Renal pelvis (tissue), 12 donors: ENCODE measurements around the gene SNUPN. TPM values are rescaled to one million over a fixed set of nuclear protein-coding genes. Genes with fewer than 3 reads are reported as not detected.
A peak's percentile ranks its signal among the peaks of the same experiment; 100 is the strongest.

Source experiments
- DNase-seq: peaks from one replicate; pipeline ENCODE4 v3.0.0-alpha.2; 2013
- long read RNA-seq, 16 experiments: transcript quantifications; one replicate each; lab custom pipeline, GENCODE V29; 2026
- polyA plus RNA-seq, 3 donors: library from polyadenylated mRNA; unstranded; fragments of 120-200 nt; gene quantifications; one replicate each; pipeline ENCODE4 v1.2.1, GENCODE V29; 2013; ENCODE audit not compliant: insufficient read length in 3 of 3

Gene SNUPN
- 10 to 100 TPM; 25.0 to 32.6 (median 28.9) TPM for polyA plus RNA-seq
- long read RNA-seq, donor 1, transcript SNUPN-201 (9 exons, 1,513 nt), result major isoform, 6 of 7 reads
- long read RNA-seq, donor 1, partial matches to known transcripts, result 0 of 7 reads
- long read RNA-seq, donor 1, other reads (novel, unspliced or antisense), result 0 of 7 reads
- long read RNA-seq, donor 2, transcript SNUPN-201 (9 exons, 1,513 nt), result major isoform, 18 of 25 reads
- long read RNA-seq, donor 2, partial matches to known transcripts, result 6 of 25 reads
- long read RNA-seq, donor 2, other reads (novel, unspliced or antisense), result 0 of 25 reads
- long read RNA-seq, donor 3, transcript SNUPN-201 (9 exons, 1,513 nt), result major isoform, 5 of 9 reads
- long read RNA-seq, donor 3, partial matches to known transcripts, result 0 of 9 reads
- long read RNA-seq, donor 3, other reads (novel, unspliced or antisense), result 0 of 9 reads
- long read RNA-seq, donor 4, transcript SNUPN-201 (9 exons, 1,513 nt), result minor isoform, 7 of 19 reads
- long read RNA-seq, donor 4, transcript SNUPN-206 (9 exons, 1,682 nt), result major isoform, 10 of 19 reads
- long read RNA-seq, donor 4, partial matches to known transcripts, result 0 of 19 reads
- long read RNA-seq, donor 4, other reads (novel, unspliced or antisense), result 0 of 19 reads
- long read RNA-seq, donor 5, partial matches to known transcripts, result 0 of 7 reads
- long read RNA-seq, donor 5, other reads (novel, unspliced or antisense), result 0 of 7 reads
- long read RNA-seq, donor 6, transcript SNUPN-201 (9 exons, 1,513 nt), result major isoform, 5 of 8 reads
- long read RNA-seq, donor 6, partial matches to known transcripts, result 0 of 8 reads
- long read RNA-seq, donor 6, other reads (novel, unspliced or antisense), result 0 of 8 reads
- long read RNA-seq, donor 7, transcript SNUPN-206 (9 exons, 1,682 nt), result minor isoform, 7 of 25 reads
- long read RNA-seq, donor 7, transcript SNUPN-201 (9 exons, 1,513 nt), result major isoform, 18 of 25 reads
- long read RNA-seq, donor 7, partial matches to known transcripts, result 0 of 25 reads
- long read RNA-seq, donor 7, other reads (novel, unspliced or antisense), result 0 of 25 reads
- long read RNA-seq, donor 8, partial matches to known transcripts, result 0 of 4 reads
- long read RNA-seq, donor 8, other reads (novel, unspliced or antisense), result 0 of 4 reads
- long read RNA-seq, donor 9, transcript SNUPN-206 (9 exons, 1,682 nt), result minor isoform, 5 of 17 reads
- long read RNA-seq, donor 9, transcript SNUPN-201 (9 exons, 1,513 nt), result major isoform, 11 of 17 reads
- long read RNA-seq, donor 9, partial matches to known transcripts, result 0 of 17 reads
- long read RNA-seq, donor 9, other reads (novel, unspliced or antisense), result 0 of 17 reads
- long read RNA-seq, donor 10, partial matches to known transcripts, result 0 of 9 reads
- long read RNA-seq, donor 10, other reads (novel, unspliced or antisense), result 0 of 9 reads
- long read RNA-seq, donor 11, transcript SNUPN-201 (9 exons, 1,513 nt), result major isoform, 6 of 6 reads
- long read RNA-seq, donor 11, partial matches to known transcripts, result 0 of 6 reads
- long read RNA-seq, donor 11, other reads (novel, unspliced or antisense), result 0 of 6 reads
- long read RNA-seq, donor 12, transcript SNUPN-201 (9 exons, 1,513 nt), result major isoform, 9 of 18 reads
- long read RNA-seq, donor 12, transcript SNUPN-206 (9 exons, 1,682 nt), result minor isoform, 8 of 18 reads
- long read RNA-seq, donor 12, partial matches to known transcripts, result 0 of 18 reads
- long read RNA-seq, donor 12, other reads (novel, unspliced or antisense), result 0 of 18 reads
- long read RNA-seq, donor 13, transcript SNUPN-201 (9 exons, 1,513 nt), result major isoform, 8 of 10 reads
- long read RNA-seq, donor 13, partial matches to known transcripts, result 0 of 10 reads
- long read RNA-seq, donor 13, other reads (novel, unspliced or antisense), result 0 of 10 reads
- long read RNA-seq, donor 14, result 0 reads
- long read RNA-seq, donor 15, result 0 reads
- long read RNA-seq, donor 16, transcript SNUPN-201 (9 exons, 1,513 nt), result major isoform, 5 of 9 reads
- long read RNA-seq, donor 16, partial matches to known transcripts, result 0 of 9 reads
- long read RNA-seq, donor 16, other reads (novel, unspliced or antisense), result 0 of 9 reads

DNA sequence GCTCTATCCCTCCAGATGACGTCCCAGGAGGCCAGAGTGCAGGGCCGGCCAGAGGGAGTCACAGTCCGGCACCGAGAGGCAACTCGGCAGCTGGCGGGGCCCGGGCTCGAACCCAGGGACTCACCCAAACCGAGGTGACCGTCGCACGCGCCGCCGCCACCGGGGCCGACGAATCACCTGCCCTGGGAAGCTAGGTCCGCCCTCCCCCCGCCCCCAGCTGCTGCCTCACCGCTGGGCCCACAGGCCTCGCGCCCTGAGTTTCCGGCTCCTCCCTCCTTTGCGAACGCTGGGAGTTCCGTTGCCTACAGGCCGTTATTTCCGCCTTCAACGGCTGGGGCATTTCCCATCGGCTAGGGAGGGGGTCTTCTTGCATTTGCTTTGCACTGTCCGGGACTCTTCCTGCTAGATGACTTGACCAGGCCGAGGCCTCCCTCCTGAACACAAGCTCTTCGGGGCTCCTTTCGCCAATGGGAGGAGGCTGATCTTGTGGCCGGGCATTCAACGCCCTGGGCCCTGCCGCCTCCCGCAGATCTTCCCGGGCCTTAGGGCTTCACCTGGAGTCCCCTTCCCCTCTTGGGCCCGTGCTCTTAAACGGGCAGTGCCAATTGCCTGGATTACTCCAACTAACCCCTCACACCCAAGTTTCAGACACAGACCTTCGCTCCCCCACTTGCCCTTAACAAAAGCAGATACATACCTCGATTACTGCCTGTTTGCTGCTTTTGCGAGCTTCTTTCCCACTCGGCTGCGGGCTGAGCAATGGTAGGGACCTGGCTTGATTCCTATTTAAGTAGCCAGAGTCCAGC lies at the start of gene SNUPN:
Gene SNUPN (minus strand): TSS at position 184 of the 806 bp plus-strand sequence. CDS start 4,674 bp downstream, outside the sequence.
- peak; percentile 96 for DNase-seq

DNA sequence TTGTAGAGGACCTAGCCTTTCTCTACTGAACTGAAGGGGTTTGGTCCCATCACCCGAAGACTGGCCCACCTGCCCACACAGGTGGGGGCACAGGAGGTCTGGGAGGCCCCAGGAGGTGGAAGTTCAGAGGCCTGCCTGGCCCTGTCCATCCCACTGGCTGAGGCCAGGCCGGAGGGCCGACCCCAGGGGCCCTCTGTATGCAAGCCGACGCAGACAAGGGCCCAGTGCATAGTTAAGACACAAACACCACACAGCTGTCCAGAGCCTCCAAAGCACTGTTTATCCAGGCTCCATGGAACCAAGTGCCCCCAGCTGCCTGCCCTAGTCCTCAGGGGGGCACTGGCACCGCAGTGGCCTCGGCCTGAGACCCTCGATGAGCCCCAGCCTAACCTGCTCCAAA lies 48.8 kb upstream of the SNUPN start:
- DNase-seq, result no peak

DNA sequence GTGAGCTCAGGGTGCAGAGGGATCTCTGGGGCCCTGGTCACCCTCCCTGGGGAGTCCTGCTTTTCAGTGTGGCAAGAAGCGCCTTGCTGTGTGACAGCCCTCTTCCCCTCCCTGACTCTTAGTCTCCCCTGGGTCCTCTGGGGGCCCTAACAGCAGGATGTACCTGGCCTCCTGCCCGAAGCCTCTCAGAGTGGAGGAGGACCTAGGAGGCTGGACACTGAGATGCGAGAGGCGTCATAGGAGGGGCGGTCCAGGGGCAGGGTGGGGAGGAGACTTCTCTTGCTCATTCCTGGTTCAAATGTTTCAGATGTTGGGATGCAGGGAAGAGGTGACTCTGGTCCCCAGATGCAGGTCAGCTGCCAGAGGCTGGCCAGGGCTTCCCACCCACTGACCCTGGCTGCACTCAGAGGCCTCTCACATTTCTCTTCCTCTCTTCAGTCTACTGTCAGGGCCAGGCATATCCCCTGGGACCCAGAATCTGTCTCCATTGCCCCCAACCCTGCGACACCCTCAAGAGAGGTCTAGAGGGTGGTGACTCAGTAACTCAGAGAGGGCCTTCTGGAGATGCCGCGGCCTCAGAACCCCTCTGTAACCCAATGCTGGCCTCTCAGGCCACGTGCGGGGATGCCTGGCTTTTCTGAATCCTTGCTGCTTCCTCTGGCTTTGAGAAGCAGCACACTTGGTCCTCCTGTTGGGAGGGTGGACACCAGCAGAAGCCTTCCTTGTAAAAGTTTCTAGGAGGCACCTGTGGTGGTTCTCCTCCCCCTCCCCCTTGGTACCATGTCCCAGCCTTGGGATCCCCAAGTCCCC lies 48.1 kb upstream of the SNUPN start:
- DNase-seq, result no peak

DNA sequence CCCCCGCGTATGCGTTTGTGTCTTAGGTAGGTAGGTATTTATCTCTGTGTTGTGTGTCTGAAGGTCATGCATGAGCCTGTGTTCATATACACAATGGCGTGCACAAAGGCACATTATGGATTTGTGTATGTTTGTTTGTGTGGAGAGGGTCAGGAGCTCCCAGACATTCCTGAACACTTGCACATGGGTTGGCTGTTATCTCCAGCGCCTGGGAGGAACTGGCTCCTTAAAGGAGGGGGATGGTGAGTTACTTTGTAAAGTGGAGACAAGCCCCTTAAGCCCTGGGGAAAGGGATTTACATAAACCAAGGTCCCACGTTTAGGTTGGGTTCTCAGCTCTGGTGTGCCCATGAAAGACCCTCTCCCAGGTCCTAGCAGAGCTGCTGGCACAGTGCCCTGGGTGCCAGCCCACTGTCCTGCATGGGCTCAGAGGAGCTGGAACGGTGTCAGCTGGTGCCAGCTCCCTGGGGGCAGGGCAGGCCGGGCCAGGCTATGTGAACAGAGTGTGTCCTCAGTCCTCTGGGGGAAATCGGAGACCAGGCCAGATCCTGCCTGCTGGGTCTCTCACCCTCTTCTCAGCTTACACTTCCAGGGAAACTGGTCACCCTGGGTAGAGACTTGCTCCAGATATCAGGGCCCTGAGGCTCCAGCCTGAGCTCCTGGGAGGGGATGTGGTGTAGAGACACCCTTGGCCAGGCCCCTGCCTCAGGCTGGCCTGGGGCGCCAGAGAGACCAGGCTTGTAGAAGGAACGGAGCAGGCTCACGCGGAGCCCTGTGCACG lies 47.3 kb upstream of the SNUPN start:
- DNase-seq, result no peak

DNA sequence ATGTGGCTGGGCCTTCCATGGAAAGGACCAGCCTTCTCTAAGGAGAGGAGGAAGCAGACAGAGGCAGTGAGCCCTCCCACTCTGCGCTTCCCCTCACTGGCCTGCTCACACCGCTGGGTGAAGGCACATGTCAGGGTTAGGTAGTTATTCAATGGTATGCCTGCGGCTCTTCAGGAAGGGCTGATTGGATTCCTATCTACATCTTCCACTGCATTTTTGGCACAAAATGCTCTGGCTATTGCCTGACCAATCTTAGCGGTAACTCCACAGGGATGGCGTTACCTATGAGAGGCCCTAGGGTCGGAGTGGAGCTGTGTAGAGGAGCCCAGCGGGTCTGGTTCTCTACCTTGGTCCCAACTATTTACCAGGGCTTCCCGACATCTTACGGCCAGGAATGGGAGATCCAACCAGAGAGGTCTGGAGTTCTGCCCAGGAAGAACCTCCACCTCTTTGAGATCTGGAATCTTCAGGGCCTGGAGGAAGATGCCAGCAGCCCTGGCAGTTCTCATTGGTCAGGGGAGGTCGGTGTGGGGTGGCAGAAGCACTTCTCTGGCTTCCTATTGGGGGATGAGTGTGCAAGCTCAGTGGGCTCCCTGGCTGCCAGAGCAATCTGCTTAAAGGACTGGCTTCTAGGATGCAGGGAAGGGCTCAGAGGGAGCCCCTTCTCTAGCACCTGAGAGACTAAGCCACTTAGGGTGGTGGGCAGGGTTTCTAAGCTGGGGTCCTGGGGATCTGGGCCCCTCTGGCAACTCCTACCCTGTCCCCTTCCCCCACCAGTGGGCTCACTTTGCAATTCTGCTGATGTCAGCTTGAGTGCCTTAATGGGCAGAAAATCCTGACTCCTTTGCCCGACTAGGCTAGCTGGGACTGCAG lies 46.4 kb upstream of the SNUPN start:
- DNase-seq, result no peak

DNA sequence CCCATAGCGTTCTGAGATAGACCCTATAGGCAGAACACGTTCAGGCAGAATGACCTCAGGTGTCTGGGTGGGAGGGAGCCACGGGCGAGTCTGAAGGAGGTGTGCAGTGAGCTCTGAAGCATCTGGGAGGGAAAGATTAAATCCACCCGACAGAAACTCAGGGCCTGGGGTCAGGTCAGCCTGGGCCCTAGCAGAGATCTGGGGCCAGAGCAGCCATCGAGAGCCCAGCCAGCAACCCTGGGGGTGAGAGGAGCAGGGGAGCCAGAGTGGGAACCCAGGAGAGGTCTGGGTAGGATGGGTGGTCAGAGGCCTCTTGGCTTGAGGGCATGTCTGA lies 44.3 kb upstream of the SNUPN start:
- DNase-seq, result no peak

DNA sequence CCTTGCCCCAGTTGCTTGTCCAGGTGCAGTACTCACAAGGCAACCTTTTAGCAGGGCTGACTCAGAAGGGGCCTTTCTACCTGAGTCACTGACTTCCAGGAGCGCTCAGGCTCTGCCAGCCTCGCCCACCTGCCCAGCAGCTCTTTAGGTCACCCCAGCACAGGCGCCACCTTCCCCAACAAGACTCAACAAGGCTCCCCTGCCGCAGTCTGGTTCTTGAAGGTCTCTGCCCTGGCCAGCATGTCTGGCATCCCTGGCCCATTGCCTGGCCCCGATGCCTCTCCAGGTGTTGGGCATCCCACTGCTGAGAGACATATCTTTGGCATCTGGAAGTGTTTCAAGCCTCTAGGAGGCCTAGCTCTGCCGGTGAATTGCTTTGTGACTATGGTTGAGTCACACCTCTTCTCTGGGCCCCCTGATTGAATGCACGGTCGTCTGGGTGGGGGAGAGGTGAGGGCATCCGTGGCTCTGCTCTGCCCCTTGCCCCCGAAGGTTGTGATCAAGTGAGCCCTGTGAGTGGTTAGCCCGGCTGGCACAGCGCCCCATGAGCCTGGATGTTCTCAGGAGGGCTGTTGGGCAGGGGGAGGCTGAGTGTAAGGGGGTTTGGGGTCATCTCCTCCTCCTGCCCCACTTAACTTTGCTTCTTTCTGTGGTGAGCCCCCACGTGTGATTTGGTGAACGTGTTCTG lies 43.8 kb upstream of the SNUPN start:
- DNase-seq, result no peak

DNA sequence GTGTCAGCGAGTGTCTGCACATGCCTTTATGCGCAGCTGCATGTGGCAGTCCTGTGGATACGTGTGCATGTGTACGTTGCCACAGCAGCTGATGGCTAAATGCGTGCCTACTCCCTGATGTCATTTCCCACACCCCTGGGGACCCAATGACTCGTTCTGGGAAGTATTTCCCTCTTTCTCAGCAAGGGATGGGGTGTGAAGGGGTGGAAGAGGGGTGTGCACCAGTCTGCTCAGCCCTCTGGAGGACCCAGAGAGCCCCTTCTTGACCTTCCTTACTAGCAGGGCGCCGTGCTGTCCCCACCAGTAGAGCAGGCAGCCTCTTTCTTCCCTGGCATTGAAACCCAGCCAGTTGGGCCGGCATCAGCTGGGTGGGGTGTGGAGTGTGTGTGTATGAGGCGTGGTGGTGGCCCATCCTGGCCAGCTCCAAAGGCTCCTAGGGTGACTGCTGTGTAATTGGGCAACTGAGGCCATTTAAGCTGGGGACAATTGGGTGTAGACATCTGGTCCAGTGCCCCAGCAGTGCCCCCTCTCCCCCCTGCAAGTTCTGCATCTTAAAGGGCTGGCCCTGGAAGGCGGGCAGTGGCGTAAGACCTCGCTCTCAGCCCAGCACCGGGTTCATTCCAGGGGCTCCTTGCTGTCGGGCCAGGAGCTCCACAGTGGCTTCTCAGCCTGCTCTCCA lies 41.4 kb upstream of the SNUPN start:
- DNase-seq, result no peak

DNA sequence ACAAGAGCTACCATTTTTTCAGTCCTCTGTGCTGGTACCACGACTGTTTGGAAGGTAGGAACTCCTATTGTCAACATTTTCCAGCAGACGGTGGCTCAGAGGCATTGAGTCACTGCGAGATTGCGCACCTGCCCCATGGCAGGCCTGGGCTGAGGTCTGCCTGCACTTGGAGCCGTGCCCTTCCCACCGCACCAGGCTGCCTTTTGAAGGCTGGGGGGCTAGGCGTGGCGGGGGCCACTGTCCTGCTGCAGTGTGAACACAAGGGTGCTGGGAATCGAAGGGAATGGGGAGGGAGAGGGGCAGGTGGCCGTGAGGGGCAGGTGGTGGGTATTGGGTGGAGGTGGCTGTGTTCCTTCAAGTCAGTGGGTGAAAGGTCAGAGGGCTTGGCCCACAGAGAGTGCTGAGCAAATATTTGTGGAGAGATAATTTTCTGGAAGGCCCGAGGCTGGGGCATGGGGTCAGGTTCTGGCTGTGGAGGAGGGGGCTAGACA lies 38.5 kb upstream of the SNUPN start:
- DNase-seq, result no peak

DNA sequence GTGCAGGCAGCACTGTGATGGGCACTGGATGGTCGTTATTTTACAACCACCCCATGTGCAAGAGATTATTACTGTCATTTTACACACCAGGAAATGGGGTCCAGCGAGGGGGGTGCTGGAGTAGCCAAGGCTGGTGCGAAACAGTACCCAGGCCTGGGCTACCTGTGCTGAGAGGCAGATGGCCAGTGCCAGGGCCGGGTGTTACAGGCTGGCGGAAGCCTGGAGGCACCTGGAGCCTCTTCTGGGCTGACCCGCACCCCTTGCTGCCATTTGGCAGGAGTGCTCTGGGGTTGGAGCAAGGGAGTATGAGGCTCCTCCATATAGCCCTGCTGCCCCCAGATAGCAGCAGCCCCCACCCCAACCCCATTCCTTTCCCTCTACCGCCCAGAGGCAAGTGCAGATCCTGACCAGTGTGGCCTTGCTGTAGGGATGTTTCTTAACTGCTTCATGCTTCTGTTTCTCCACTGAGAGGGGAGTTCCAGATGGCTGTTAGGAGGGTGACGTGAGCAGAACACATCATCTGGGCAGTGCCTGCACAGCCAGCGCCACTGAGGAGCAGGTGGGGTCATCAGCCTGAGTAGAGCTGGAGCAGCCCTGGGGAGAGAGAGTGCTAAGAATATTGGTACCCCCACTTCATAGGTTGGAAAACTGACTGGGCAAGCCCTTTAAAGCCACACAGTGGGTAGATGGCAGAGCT lies 37.4 kb upstream of the SNUPN start:
- DNase-seq, result no peak

DNA sequence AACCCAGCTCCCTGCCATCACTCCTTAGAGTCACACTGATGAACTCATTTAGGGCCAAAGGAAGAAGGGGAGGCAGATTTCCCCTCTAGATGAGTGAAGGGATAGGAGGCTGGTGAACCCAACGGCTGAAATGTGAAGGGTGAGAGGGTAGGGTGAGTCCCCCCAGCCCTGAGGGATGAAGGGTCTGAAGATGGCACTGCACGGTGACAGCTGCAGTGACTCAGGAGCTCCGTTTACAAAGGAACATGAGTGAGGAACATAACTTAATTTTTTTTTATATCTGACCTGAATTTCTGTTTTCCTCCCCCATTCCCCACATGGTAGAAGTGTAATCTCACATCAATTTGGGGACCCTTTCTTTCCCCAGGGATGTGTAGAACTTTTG lies 36.2 kb upstream of the SNUPN start:
- DNase-seq, result no peak

DNA sequence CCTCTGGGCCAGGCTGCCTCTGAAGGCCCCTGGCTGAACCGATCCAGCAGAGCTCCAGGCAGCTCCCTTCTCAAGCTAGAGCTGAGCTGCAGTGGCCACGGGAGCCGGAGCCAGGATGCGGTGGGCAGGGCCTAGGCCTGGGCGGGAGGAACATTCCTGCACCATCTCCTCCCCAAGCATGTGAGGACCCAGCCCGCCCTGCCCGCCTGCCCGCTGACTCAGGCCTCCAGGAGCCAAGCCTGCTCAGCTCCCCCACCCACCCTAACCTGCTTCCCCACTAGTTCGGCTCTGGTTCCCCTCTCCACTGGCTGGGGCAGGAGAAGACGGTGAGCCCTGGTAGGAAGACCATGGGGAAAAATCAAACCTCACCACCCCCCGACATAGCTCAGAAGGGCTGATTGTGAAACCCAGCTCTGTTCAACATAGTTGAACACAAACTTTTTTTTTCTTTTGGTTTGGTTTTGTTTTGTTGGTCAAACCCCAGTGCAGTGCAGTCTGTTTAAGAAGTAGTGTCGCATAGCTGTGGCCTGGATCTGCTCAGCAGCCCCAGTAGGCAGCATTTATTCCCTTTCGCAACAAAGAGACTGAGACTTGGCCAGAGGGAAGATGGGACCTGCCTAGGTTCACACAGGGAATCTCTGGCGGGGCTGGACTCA lies 35.7 kb upstream of the SNUPN start:
- DNase-seq, result no peak

DNA sequence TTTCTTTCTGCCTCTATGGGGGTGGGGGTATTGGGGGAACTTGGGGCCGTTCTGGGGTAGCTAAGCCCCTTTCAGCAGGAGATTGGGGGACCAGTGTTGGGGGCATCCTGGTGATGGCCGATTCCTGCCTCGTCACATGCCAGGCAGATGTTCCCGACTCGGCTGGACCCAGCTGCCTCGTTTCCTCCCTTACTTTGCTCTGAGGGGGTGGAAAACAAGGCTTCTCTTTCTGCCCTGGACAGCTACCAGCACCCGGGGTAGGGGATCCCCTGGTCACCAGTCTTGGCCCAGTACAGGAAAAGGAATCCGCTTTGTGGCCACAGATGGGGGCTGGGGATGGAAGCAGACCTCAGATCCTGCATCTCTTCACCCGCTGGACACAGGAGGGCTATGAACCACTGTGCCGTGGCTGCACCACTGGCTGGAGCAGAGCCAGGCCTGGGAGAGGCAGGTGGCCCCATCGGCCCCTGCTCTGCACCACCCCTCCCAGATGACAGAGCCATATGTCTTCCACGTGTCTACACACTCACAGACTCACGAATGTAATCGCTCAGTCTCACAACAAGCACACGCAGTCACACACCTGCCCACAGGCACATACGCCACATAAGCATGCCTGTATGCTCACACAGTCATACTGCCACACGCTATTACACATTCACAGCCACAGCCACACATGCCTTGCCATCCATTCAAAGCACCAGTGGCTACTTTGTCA lies 34.6 kb upstream of the SNUPN start:
- DNase-seq, result no peak
